ENCODE measurements around the gene INAFM2. TPM values are rescaled to one million over a fixed set of nuclear protein-coding genes. Genes with fewer than 3 reads are reported as not detected.

The INAFM2 gene
- polyA plus RNA-seq, 3 donors = 5.1 to 19.6 (median 8.3) TPM

- peaks cover 3 to 40% of the 10 kb centered on the region in 2 donors for H3K36me3 ChIP-seq (replicated peaks in 1 of 2; ENCODE audit: control insufficient read depth in 1 of 2, insufficient read depth in 2 of 2, low read length in 2 of 2)
- no peak for DNase-seq
- H3K4me2 ChIP-seq (replicated peaks; ENCODE audit: extremely low read depth, low read length, poor library complexity, severe bottlenecking) = no peak overlapping the region
- peaks cover 0 to 1% (median 0%) of the 10 kb centered on the region in 7 donors for H3K9me3 Mint-ChIP-seq
- no peak overlapping the region for H3K4me3 Mint-ChIP-seq
- intact Hi-C loops (cut with micrococcal nuclease) = no loop called here
- 89% methylated on average over 3 of the region's 7 CpGs for WGBS (ENCODE audit: insufficient coverage)
- H3K4me1 Mint-ChIP-seq = peaks cover 95% of the 10 kb centered on the region
- H2AFZ ChIP-seq (ENCODE audit: insufficient read depth, low read depth, low read length, poor library complexity, severe bottlenecking) = no peak overlapping the region
- peaks cover 77 to 85% of the 10 kb centered on the region in 2 donors for H3K4me1 ChIP-seq (ENCODE audit: control insufficient read depth in 1 of 2, insufficient read depth in 2 of 2, low read length in 2 of 2)
- peaks cover 54 to 56% of the 10 kb centered on the region in 2 donors for H3K36me3 Mint-ChIP-seq
- H3K9me3 ChIP-seq (replicated peaks in 1 of 2; ENCODE audit: control insufficient read depth in 1 of 2, insufficient read depth in 1 of 2, low read length in 2 of 2) = no peaks in the 10 kb centered on the region
- peaks cover 1 to 4% (median 2%) of the 10 kb centered on the region in 3 donors for H3K27me3 Mint-ChIP-seq (ENCODE audit: low read depth in 3 of 3)
- H4K20me1 ChIP-seq (ENCODE audit: insufficient read depth, low read length) = peaks cover 1% of the 10 kb centered on the region
- H3K9ac ChIP-seq (ENCODE audit: insufficient read depth, low read length, poor library complexity, severe bottlenecking) = no peak overlapping the region
- H3K79me2 ChIP-seq (ENCODE audit: insufficient read depth, low read length) = peaks cover 38% of the 10 kb centered on the region
- no peak for TF ChIP-seq CTCF (IDR thresholded peaks at IDR 0.05)
- H3K27me3 ChIP-seq (ENCODE audit: control insufficient read depth in 2 of 2, insufficient read depth in 2 of 2, low read length in 2 of 2) = no peaks in the 10 kb centered on the region
- no peak overlapping the region for H3K27ac ChIP-seq (ENCODE audit: low read depth in 1 of 2, low read length in 2 of 2)
- no peak overlapping the region for H3K4me3 ChIP-seq (replicated peaks in 1 of 3; ENCODE audit: low read depth in 2 of 3, low read length in 3 of 3)
- H3K27ac Mint-ChIP-seq = peak overlapping the region in 3 of 7 donors; percentile 35 to 87 (median 72)
Measured at GRCh38 chr15:40329804-40330203, 6.3 kb downstream of the INAFM2 start.

DNA sequence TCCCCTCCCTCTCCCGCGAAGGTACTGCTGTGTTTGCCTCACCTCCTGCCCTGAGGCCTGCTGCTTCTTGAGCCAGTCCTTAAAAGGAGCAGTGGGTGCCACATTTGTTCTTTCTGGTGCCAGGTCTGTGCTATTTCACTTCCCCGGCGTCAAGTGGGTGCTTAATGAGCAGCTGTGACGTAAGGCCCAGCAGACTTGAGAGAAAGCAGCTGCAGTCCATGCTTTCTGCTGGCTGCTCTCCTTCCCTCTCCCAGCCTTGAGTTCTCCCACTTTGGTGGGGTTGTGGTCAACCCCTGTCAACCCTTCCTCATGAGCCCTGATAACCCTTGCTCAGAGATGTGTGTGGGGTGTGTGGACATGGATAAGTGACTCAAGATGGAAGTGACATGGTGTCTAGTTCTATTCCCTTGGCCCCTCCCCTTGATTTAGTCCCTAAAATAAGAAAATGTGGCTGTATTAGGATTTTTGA lies 6.9 kb downstream of the INAFM2 start:
- H3K79me2 ChIP-seq (ENCODE audit: insufficient read depth, low read length) = peaks cover 33% of the 10 kb centered on the region
- 19% methylated on average over 5 of the region's 5 CpGs for WGBS (ENCODE audit: insufficient coverage)
- H4K20me1 ChIP-seq (ENCODE audit: insufficient read depth, low read length) = no peaks in the 10 kb centered on the region
- peak in 2 of 3 donors; percentile 70 to 73 for DNase-seq
- H3K4me2 ChIP-seq (replicated peaks; ENCODE audit: extremely low read depth, low read length, poor library complexity, severe bottlenecking) = no peak overlapping the region
- H3K27ac ChIP-seq (ENCODE audit: low read depth in 1 of 2, low read length in 2 of 2) = no peak overlapping the region
- H3K27me3 ChIP-seq (ENCODE audit: control insufficient read depth in 2 of 2, insufficient read depth in 2 of 2, low read length in 2 of 2) = no peaks in the 10 kb centered on the region
- Mint-ChIP-seq H3K27ac (peak overlapping the region; percentile 35 to 87 (median 72)), H3K9me3 (peaks cover 0 to 1% (median 0%) of the 10 kb centered on the region in 7 donors), H3K4me1 (peaks cover 95% of the 10 kb centered on the region), H3K36me3 (peaks cover 51 to 56% of the 10 kb centered on the region in 2 donors), H3K4me3 (no peak overlapping the region), H3K27me3 (ENCODE audit: low read depth in 3 of 3) (peaks cover 1 to 4% (median 2%) of the 10 kb centered on the region in 3 donors)
- H3K4me3 ChIP-seq (replicated peaks in 1 of 3; ENCODE audit: low read depth in 2 of 3, low read length in 3 of 3) = no peak overlapping the region
- peaks cover 3 to 40% of the 10 kb centered on the region in 2 donors for H3K36me3 ChIP-seq (replicated peaks in 1 of 2; ENCODE audit: control insufficient read depth in 1 of 2, insufficient read depth in 2 of 2, low read length in 2 of 2)
- no peak overlapping the region for H3K9ac ChIP-seq (ENCODE audit: insufficient read depth, low read length, poor library complexity, severe bottlenecking)
- H3K9me3 ChIP-seq (replicated peaks in 1 of 2; ENCODE audit: control insufficient read depth in 1 of 2, insufficient read depth in 1 of 2, low read length in 2 of 2) = no peaks in the 10 kb centered on the region
- TF ChIP-seq CTCF (IDR thresholded peaks at IDR 0.05) = no peak
- H3K4me1 ChIP-seq (ENCODE audit: control insufficient read depth in 1 of 2, insufficient read depth in 2 of 2, low read length in 2 of 2) = peaks cover 77 to 85% of the 10 kb centered on the region in 2 donors
- intact Hi-C loops (cut with micrococcal nuclease) = no loop called here
- H2AFZ ChIP-seq (ENCODE audit: insufficient read depth, low read depth, low read length, poor library complexity, severe bottlenecking) = no peak overlapping the region

Data from CD14-positive monocyte (primary cell).